GM12872 (cell line): ENCODE data around the gene INPP4B.

Source experiments
- CTCF ChIP-seq: IDR thresholded peaks from 3 replicates; pipeline ENCODE4 v1.5.1; 2011; ENCODE audit warnings: low read depth, mild to moderate bottlenecking, low read length, moderate library complexity; ENCODE audit not compliant: insufficient read depth

The INPP4B gene

GRCh38 chr4:142291299-142292050, 554.6 kb downstream of the INPP4B start:
- TF ChIP-seq CTCF, result no peak

- no peak for TF ChIP-seq CTCF
Observed at GRCh38 chr4:142287371-142287770, 558.7 kb downstream of the INPP4B start.

GRCh38 chr4:142285222-142285583, 560.9 kb downstream of the INPP4B start:
- no peak for TF ChIP-seq CTCF

GRCh38 chr4:142284402-142285221, 561.5 kb downstream of the INPP4B start:
- no peak for TF ChIP-seq CTCF

GRCh38 chr4:142282870-142283431, 563.1 kb downstream of the INPP4B start:
- TF ChIP-seq CTCF, result peak; percentile 52

GRCh38 chr4:142281999-142282398, 564.1 kb downstream of the INPP4B start:
- TF ChIP-seq CTCF, result no peak

GRCh38 chr4:142278663-142279062, 567.4 kb downstream of the INPP4B start:
- TF ChIP-seq CTCF, result no peak
